SH-SY5Y (cell line): ENCODE data around the gene ALG12.

Experiments used
- GATA2 ChIP-seq: IDR thresholded peaks from 2 replicates; pipeline ENCODE4 v1.6.1; 2011; ENCODE audit warnings: mild to moderate bottlenecking, low read depth, low read length
- GATA3 ChIP-seq: IDR thresholded peaks from 2 replicates; pipeline ENCODE4 v1.6.1; 2011; ENCODE audit warnings: low read depth, mild to moderate bottlenecking, low read length, moderate library complexity

Gene ALG12

DNA sequence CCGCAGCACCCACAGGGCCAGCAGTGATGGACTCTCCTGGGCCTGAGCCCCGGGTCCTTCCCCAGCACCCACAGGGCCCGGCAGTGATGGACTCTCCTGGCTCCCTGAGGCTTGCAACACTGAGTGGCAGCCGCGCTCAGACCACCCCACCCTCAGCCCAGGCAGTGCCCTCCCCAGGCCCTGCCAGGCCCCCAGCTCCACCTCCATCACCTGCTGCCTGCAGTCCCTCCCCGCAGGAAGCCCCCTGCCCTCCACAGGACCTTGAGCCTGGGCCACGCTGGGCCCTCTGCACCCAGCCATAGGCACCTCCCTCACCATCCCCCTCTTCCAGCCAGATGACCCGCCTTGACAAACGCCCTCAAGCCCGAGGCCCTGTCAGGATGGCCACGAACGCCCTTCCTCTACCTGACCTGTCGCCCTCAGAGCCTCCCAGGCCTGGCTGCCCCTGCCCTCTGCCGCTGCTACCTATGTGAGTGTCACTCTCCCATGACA lies 11.4 kb downstream of the ALG12 start:
- TF ChIP-seq GATA2 (no peak), GATA3 (no peak)

DNA sequence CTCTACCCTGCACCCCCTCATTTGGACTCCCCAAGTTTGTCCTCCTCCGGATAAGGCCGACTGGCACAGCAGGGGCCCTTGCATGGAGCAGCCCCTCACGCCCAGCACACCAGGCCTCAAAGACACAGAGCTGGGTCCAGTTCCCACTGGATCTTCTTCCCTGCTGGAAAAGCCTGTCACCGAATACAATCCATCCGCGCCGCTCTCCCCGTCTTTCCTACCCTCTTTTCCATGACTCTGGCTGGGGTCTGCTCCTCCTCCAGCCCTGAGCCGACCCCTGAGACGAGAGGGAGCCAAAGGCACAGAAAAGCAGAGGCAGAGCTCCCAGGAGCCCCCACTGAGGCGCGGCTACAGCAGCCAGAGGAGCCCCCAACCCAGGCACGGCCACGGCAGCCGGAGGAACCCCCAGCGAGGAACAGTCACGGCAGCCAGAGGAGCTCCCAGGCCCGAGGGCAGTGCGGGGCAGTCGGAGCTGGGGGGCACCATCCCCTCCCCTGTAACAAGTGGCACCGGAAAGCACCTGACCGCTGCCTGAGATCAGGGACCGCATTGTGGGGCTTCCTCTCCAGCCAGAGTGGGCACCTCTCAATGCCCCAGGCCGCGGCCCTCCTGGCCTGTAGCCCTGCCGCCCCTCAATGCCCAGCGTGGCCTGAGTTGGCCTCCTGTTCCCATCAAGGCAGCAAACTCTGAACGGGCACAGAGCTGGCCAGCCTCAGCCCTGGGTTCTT lies 12.0 kb downstream of the ALG12 start:
- TF ChIP-seq GATA2, result no peak
- TF ChIP-seq GATA3, result no peak

DNA sequence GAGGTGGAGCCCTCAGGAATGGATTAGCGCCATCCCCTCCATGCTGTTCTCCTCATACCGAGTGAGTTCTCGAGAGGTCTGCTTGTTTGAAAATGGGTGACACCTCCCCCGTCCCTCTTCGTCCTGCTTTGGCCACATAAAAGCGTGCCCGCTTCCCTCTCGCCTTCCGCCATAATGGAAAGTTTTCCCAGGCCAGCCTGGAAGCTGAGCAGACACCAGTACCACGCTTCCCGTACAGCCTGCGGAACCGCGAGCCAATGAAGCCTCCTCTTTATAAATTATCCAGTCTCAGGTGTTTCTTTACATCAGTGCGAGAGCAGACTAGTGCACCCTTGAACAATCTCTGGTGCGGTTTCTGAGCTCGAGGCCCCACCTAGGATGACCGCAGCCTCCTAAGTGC lies 12.8 kb downstream of the ALG12 start:
- TF ChIP-seq GATA3, result no peak
- no peak for TF ChIP-seq GATA2

DNA sequence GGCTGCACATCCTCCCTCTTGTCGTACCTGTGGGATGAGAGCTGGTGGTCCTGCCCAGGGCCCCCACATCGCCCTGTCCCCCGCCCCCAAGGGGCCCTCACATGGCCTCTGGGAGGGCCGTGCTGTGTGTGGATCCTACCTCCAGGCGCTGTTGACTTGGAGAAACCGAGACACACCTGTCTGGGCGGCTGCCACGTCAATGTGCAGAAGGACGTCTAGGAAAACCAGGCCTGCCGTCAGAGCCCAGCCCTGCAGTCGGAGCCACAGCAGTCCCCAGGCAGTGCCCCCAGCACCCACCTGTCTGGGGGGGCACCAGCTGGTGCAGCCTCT lies 14.2 kb downstream of the ALG12 start:
- TF ChIP-seq GATA2, result no peak
- TF ChIP-seq GATA3, result no peak

DNA sequence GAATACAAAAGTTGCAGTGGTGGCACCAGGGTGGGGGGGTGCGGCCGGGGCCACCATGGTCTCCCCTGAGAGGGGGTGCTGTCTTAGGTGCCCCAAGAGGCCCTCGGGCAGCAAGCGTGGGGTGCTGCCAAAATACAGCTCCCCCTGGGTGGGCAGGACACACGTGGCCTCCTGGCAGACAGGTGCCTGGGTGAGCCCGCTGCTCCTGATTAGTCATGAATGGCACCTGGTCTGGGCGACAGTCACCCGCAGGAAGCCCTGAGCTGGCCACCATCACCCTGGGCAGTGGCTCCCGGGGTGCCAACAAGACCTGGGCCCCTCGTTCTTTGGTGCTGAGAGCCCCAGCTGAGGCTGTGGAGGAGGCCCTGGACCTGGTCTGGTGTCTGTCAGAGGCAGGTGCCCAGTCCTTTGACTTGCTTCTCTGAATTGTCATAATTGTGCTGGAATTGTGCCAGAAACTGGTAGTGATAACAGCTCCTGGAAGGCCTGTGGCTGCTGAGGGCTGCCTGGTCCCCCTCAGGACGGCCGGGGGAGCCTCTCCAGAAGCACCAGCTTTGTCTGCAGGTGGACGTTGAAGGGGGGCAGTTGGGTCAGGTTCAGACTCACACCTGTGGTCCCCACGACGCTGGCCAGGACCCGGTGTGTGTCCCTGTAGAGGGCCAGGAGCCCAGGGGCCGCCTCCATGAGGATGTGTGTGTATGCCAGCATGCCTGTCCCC lies 14.8 kb downstream of the ALG12 start:
- TF ChIP-seq GATA3 (no peak), GATA2 (peak; percentile 67)

DNA sequence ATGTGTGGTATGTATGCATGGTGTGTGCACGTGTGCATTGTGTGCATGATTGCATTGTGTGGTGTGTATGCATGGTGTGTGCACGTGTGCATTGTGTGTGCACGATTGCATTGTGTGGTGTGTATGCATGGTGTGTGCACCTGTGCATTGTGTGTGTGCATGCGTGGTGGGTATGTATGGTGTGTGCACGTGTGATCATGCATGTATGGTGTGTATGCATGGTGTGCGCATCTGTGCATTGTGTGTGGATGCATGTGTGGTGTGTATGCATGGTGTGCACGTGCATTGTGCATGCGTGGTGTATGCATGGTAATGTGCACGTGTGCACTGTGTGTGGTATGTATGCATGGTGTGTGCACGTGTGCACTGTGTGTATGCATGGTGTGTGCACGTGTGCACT lies 16.8 kb downstream of the ALG12 start:
- TF ChIP-seq GATA3 (no peak), GATA2 (no peak)

DNA sequence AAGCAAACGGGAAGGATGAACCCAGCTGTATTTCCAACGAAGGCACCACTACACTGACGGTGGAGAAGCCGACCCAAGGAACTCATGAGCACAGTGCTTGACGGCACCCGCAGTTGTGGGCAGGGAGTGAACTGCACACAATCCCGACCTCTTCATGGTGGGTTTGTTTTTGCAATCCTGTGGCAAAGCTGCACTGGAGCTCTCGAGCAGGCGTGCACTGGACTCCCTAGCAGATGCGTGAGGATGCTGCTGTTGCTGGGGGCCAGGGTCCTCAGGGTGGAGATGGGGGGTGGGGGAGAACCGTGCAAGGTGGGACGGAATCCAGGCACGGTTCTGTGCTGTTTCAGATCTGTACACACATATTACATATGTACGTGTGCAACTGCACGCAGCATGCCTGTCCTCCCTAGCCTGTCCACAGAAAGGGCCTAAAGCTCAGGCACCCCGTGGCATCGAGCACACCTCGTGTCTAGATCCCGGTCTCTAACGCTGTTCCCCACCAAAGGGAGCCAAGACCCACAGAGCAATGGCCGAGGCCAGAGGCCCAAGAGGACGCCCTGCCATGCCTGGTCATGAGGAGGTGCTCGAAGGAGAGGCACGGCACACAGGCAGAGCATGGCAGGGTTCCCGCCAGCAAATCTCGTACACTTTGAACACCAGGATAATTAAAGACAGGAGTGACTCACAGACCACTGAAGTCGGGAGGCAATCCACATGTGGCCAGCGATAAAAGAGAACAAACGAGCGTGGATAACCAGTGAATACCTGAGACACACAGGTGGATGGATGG lies 17.6 kb downstream of the ALG12 start:
- TF ChIP-seq GATA2 (no peak), GATA3 (no peak)

DNA sequence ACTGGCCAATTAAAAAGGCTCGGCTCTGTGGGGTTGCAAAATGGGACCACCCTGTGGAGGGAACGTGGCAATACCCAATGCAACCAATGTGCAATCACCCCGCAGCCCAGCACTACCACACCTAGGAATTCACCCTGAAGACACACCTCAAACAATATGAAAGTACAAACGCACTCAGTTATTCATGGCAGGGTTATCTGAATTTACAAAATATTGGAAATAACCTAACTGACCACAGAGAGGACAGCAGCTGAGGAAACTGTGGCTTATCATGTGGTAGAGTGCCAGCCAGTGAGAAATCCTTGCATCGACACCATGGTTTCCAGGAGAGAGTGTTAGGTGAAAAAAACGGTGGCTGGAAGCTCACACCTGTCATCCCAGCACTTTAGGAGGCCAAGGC lies 18.7 kb downstream of the ALG12 start:
- TF ChIP-seq GATA3 (no peak), GATA2 (no peak)

DNA sequence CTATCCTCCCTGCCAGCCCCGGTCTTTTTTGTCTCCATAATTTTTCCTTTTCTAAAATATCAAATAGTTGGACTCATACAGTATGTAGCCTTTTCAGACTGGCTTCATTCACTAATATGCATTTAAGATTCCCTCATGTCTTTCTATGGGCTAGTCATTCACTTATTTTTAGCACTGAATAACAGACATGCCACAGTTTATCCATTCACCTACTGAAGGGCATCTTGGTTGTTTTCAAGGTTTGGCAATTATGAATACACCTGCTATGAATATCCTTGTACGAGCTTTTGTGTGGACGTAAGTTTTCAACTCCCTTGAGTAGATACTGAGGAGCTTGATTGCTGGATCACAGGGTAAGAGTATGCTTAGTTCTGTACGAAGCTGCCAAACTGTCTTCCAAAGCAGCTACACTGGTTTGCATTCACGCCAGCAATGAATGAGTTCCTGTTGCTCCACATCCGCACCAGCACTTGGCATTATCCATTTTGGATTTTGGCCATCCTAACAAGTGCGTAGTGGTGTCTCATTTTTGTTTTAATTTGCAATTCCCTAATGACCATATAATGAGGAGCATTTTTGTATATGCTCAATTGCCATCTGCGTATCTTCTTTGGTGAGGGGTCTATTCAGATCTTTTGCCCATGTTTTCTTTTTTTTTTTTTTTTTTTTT lies 21.1 kb downstream of the ALG12 start:
- TF ChIP-seq GATA2 (no peak), GATA3 (no peak)

DNA sequence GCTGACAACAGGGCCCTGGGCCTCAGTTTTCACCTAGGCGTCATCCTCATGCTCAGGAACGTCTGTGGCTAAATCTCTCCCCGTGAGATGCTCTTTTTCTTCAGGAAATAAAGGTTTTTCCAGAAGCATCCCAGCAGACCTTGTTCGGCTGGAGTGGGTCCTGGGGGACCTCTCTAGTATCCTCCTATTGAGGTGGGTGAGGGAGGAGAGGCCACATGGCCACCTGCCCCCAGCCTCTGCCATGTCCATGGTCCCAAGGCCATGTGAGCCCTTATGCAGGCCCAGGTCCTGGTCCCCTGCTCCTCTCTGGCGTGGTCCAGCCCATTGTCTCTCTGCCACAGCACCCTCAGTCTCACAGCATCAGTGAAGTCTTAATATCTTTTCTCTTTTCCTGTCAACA lies 22.0 kb downstream of the ALG12 start:
- TF ChIP-seq GATA3 (no peak), GATA2 (no peak)

DNA sequence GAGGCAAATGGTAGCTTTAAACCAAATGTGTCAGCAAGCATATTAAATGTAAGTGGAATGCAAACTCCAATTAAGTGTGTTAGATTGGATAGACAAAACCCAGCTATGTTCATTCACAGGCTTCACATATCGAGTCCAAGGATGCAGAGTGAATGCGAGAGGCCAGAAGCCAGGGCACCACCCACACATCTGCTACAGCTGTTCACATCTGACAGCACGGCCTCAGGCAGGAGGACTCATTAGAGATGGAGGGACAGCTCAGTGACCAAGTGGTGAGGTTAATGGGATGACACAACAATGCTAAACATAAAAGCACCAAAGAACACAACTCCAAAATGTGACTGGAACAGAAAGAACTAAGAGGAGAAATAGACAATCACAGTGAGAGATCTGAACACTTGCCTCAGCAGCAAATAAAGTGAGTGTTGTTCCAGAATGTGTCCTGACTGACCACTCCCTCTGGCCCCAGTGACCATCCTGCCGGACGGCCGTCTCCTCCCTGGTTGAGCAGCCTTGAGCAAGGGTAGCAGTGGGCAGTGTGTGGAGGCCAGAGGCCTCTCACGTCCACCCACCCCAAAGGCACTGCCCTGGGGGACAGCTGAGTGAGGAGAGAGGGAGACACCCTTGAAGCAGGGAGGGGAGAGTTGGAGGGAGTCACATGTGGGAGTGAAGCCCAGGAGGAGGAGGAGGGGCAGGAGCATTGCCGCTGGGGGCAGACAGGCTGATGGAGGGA lies 23.8 kb downstream of the ALG12 start:
- TF ChIP-seq GATA2 (no peak), GATA3 (no peak)

DNA sequence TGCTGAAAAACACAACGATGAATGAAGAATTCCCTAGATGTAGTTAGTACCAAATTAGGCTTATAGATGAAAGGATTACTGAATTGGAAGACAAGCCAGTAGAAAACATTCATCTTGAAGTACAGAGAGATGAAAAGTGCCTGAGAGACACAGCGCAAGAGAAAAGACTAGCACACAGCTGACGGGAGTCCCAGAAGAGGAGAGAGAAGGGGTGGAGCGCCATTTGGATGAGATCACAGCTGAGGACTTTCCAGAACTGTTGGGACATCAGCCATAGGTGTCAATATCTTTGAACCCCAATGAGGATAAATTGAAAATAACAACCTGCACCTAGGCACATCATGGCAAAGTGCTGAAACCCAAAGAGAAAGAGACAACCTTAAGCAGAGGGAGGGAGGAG lies 25.2 kb downstream of the ALG12 start:
- no peak for TF ChIP-seq GATA2
- TF ChIP-seq GATA3, result no peak

DNA sequence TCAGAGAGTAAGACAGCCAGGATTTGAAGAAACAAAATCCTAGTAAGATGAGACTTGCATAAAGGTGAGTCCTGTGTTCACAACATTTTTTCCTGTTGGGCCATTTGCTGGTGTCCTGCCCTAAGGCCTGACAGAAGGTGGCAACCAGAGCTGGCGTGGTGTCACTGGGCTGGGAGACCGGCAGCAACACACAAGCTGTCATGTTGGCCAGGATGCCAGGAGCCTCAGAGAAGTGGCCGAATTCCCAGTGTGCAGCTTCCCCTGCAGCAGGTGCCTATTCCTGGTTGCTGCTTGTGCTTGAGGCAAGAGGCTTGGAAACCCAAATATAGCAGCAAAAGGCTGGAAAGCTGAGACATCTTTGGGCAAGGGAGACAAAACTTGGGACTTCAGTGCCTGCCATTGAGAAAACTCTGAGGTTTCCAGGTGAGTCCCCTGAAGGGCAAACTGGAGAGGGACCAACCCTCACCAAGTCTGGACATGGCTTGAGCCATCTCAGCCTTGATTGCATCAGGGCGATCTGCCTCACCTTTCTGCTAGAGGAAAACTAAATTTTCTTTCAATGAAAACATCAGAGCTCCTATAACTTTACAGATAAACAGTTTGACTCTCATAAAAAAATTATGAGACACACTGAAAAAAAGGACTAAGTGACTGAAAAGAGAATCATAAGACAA lies 25.9 kb downstream of the ALG12 start:
- no peak for TF ChIP-seq GATA3
- TF ChIP-seq GATA2, result no peak
